ENCODE measurements around the gene CNTNAP2. TPM values are rescaled to one million over a fixed set of nuclear protein-coding genes. Genes with fewer than 3 reads are reported as not detected.
A peak's percentile ranks its signal among the peaks of the same experiment; 100 is the strongest.

CNTNAP2 gene
- total and polyA plus RNA-seq, 8 donors: 0.09 to 1.1 (median 0.38) TPM

DNA sequence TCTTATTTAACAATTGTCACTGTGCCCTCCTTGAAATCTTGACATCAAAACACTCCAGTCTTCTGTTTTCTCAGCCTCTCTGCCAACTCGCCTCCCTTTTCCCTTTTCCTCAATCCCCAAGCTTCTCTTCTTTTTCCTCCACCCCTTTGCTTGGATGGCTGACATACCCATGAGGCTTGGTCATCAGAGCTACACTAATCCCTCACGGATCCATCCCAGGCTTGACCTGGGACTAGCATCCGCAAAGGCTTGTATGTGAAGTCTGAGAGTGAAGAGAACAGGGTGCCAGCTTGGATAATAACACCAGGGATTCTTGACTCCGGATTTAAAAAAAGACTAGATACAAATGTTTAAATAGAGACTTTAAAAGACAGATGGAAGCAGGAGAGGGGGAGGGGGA, 2045.2 kb downstream of the CNTNAP2 start:
- TF ChIP-seq, protein P1, sequence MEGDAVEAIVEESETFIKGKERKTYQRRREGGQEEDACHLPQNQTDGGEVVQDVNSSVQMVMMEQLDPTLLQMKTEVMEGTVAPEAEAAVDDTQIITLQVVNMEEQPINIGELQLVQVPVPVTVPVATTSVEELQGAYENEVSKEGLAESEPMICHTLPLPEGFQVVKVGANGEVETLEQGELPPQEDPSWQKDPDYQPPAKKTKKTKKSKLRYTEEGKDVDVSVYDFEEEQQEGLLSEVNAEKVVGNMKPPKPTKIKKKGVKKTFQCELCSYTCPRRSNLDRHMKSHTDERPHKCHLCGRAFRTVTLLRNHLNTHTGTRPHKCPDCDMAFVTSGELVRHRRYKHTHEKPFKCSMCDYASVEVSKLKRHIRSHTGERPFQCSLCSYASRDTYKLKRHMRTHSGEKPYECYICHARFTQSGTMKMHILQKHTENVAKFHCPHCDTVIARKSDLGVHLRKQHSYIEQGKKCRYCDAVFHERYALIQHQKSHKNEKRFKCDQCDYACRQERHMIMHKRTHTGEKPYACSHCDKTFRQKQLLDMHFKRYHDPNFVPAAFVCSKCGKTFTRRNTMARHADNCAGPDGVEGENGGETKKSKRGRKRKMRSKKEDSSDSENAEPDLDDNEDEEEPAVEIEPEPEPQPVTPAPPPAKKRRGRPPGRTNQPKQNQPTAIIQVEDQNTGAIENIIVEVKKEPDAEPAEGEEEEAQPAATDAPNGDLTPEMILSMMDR (IDR thresholded peaks at IDR 0.05): no peak
- H3K9me3 ChIP-seq: no peaks in the 10 kb centered on the region
- peaks cover 0 to 4% (median 0%) of the 10 kb centered on the region in 4 donors for H3K27me3 ChIP-seq
- no peak overlapping the region for H3K27ac ChIP-seq
- ATAC-seq: no peak
- no peaks in the 10 kb centered on the region for H3K36me3 ChIP-seq
- intact Hi-C loops (cut with DNase I): no loop called here
- peaks cover 5 to 7% (median 7%) of the 10 kb centered on the region in 3 donors for H3K4me1 ChIP-seq
- WGBS, 2 donors: 92 to 94% methylated on average over 4 of the region's 4 CpGs
- DNase-seq: no peak
- no peak overlapping the region for H3K4me3 ChIP-seq
- no peak for FAIRE-seq

DNA sequence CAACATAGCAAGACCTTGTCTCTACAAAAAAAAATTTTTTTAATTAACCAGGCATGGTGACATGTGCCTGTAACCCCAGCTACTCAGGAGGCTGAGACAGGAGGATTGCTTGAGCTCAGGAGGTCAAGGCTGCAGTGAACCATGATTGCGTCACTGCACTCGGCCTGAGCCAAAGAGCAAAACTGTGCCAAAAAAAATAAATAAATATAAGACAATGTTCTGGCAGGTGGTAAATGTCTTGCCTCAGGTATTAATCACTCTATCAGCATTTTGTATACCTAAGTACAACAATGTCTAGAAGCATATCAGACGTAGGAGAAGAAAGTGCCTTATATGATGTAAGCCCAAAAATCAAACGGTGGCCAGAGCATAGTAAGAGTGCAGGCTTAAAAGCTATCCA, 2046.2 kb downstream of the CNTNAP2 start:
- intact Hi-C loops (cut with DNase I): no loop called here
- H3K4me3 ChIP-seq: no peak overlapping the region
- no peaks in the 10 kb centered on the region for H3K9me3 ChIP-seq
- no peak for FAIRE-seq
- DNase-seq: peak in 1 of 6 donors; percentile 32
- H3K27ac ChIP-seq: no peak overlapping the region
- peaks cover 5 to 7% (median 7%) of the 10 kb centered on the region in 3 donors for H3K4me1 ChIP-seq
- 14 to 17% methylated on average over 4 of the region's 4 CpGs for WGBS, 2 donors
- peaks cover 0 to 4% (median 0%) of the 10 kb centered on the region in 4 donors for H3K27me3 ChIP-seq
- TF ChIP-seq, protein P1 (IDR thresholded peaks at IDR 0.05): no peak
- no peaks in the 10 kb centered on the region for H3K36me3 ChIP-seq
- ATAC-seq: peak; percentile 46 to 70 (median 60)

DNA sequence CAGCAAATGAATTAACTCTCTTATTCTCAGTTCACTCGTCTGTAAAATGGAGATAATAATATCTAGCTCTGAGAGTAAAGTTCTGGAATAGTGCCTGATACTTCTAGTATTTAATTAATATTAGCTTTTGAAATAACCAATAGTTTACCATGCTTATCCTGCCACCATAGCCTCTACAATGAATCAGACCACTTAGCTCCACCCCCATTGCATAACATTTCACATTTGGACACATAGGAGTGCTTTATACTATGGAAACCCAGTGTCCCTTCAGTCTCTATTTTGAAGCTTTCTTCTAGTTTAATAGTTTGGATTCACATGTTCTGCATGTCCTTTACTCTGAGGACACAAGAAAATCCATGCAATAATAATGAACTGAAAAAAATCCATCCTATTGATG, 2046.6 kb downstream of the CNTNAP2 start:
- TF ChIP-seq, protein P1 (IDR thresholded peaks at IDR 0.05): no peak
- Histone ChIP-seq H3K27ac (no peak overlapping the region), H3K36me3 (no peaks in the 10 kb centered on the region), H3K9me3 (no peaks in the 10 kb centered on the region), H3K4me3 (no peak overlapping the region), H3K27me3 (peaks cover 0 to 4% (median 0%) of the 10 kb centered on the region in 4 donors), H3K4me1 (peaks cover 5 to 7% (median 7%) of the 10 kb centered on the region in 3 donors)
- 4 to 13% methylated on average over 1 of the region's 1 CpG for WGBS, 2 donors
- ATAC-seq (peak in 2 of 4 donors; percentile 37 to 57), FAIRE-seq (no peak), DNase-seq (no peak)
- intact Hi-C loops (cut with DNase I): no loop called here

DNA sequence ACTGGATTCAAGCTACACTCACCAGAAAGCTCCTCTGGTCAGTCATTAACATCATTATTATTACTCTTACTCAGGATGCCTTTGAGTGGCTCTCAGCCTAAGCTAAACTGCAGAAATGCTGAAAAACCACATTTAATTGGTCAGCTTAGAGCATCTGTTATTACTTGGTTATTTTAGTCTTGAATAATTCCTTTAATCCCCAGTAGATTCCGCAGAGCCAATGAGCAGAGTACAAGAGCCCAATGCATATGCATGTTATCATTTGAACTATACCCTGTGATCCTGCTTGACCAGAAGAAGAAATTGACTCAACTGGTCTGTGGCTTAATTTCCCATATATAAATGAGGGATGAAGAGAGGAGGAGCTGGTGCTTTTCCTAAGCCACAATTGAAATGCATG, 2056.3 kb downstream of the CNTNAP2 start:
- FAIRE-seq: no peak
- intact Hi-C loops (cut with DNase I): no loop called here

DNA sequence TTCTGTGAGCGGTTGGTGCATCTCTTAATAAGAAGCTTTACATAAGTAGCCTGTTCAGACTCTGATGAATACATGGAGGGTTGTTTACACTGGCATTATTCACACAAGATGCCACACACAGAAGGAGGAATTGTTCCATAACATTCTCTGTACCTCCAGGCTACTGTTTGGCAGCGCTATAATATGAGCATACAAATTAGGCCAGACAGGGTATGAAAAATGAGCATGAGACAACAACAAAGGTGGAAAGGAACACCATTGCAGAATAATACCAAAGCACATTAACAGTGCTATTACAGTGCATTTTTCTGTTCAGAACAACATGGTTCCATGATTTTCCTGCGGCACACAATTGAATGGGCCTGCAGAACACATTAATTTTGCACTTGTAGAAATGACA, 2056.8 kb downstream of the CNTNAP2 start:
- ATAC-seq (no peak), FAIRE-seq (no peak), DNase-seq (no peak)
- H3K27ac ChIP-seq: no peak overlapping the region
- no peaks in the 10 kb centered on the region for H3K9me3 ChIP-seq
- WGBS, 2 donors: 88 to 90% methylated on average over 3 of the region's 3 CpGs
- intact Hi-C loops (cut with DNase I): no loop called here
- no peaks in the 10 kb centered on the region for H3K36me3 ChIP-seq
- H3K27me3 ChIP-seq: no peaks in the 10 kb centered on the region
- H3K4me3 ChIP-seq: no peak overlapping the region
- no peaks in the 10 kb centered on the region for H3K4me1 ChIP-seq
- TF ChIP-seq, protein P1 (IDR thresholded peaks at IDR 0.05): no peak

More for the DNA sequence above, 2056.3 kb downstream of the CNTNAP2 start:
- ATAC-seq: no peak
- H3K36me3 ChIP-seq: no peaks in the 10 kb centered on the region
- H3K4me1 ChIP-seq: no peaks in the 10 kb centered on the region
- no peak overlapping the region for H3K27ac ChIP-seq
- H3K27me3 ChIP-seq: no peaks in the 10 kb centered on the region
- H3K4me3 ChIP-seq: no peak overlapping the region
- 94% methylated on average over 1 of the region's 1 CpG for WGBS, 2 donors
- no peak for DNase-seq
- TF ChIP-seq, protein P1 (IDR thresholded peaks at IDR 0.05): no peak
- H3K9me3 ChIP-seq: no peaks in the 10 kb centered on the region
